MM.1S (cell line): ENCODE data around the gene ADISSP.

Experiments used
- DNase-seq: peaks from one replicate; pipeline ENCODE4 v3.0.0-alpha.2; 2015
- H2AFZ ChIP-seq: fragments of 300-600 bp; sonication (generic); 2 replicates; pipeline ENCODE4 v1.6.0; 2016; ENCODE audit warnings: antibody characterized with exemption, low read length
- H3F3A ChIP-seq: fragments of 300-600 bp; sonication (generic); 2 replicates; pipeline ENCODE4 v1.6.1; 2016; ENCODE audit warnings: mild to moderate bottlenecking, antibody characterized with exemption, low read length, moderate library complexity, mixed read lengths; ENCODE audit not compliant: insufficient read depth
- H3K27ac ChIP-seq: fragments of 300-600 bp; sonication (generic); 2 replicates; pipeline ENCODE4 v1.5.1; 2016; ENCODE audit warnings: mild to moderate bottlenecking, low read length
- H3K27me3 ChIP-seq: fragments of 300-600 bp; sonication (generic); replicated peaks from 2 replicates; pipeline ENCODE4 v1.6.0; 2016; ENCODE audit warnings: low read length; ENCODE audit not compliant: insufficient read depth
- H3K36me3 ChIP-seq: fragments of 300-600 bp; sonication (generic); replicated peaks from 2 replicates; pipeline ENCODE4 v1.6.1; 2016; ENCODE audit warnings: mild to moderate bottlenecking, low read length, mixed read lengths; ENCODE audit not compliant: insufficient read depth
- H3K4me1 ChIP-seq: fragments of 300-600 bp; sonication (generic); 2 replicates; pipeline ENCODE4 v1.6.1; 2016; ENCODE audit warnings: low read length, mixed read lengths
- H3K4me2 ChIP-seq: fragments of 300-600 bp; sonication (generic); 2 replicates; pipeline ENCODE4 v1.6.0; 2016; ENCODE audit warnings: low read depth, low read length
- H3K4me3 ChIP-seq: fragments of 300-600 bp; sonication (generic); 2 replicates; pipeline ENCODE4 v1.5.1; 2016; ENCODE audit warnings: low read length, mixed read lengths
- H3K79me2 ChIP-seq: fragments of 300-600 bp; sonication (generic); 2 replicates; pipeline ENCODE4 v1.6.1; 2016; ENCODE audit warnings: mixed run types, low read length, mixed read lengths
- H3K9ac ChIP-seq: fragments of 300-600 bp; sonication (generic); 2 replicates; pipeline ENCODE4 v1.6.1; 2016; ENCODE audit warnings: low read length, mixed read lengths
- H3K9me2 ChIP-seq: fragments of 300-600 bp; sonication (generic); replicated peaks from 2 replicates; pipeline ENCODE4 v1.6.1; 2016; ENCODE audit warnings: mild to moderate bottlenecking, low read length, mixed read lengths; ENCODE audit not compliant: insufficient read depth
- H3K9me3 ChIP-seq: fragments of 300-600 bp; sonication (generic); replicated peaks from 2 replicates; pipeline ENCODE4 v1.6.1; 2016; ENCODE audit warnings: mild to moderate bottlenecking, low read length, mixed read lengths; ENCODE audit not compliant: insufficient read depth
- H4K20me1 ChIP-seq: fragments of 300-600 bp; sonication (generic); 2 replicates; pipeline ENCODE4 v1.6.1; 2016; ENCODE audit warnings: mild to moderate bottlenecking, low read length, moderate library complexity, mixed read lengths; ENCODE audit not compliant: insufficient read depth
- EZH2 ChIP-seq: fragments of 300-600 bp; sonication (generic); optimal IDR thresholded peaks from 2 replicates; pipeline ENCODE3; 2017; ENCODE audit warnings: low read depth, mild to moderate bottlenecking, antibody characterized with exemption, low read length, mixed read lengths
- EZH2phosphoT487 ChIP-seq: fragments of 300-600 bp; sonication (generic); IDR thresholded peaks from 2 replicates; pipeline ENCODE4 v1.6.1; 2018; ENCODE audit warnings: antibody characterized with exemption, low read length
- TF ChIP-seq, protein P1 (sequence below): fragments of 300-600 bp; sonication (generic); IDR thresholded peaks from 2 replicates; pipeline ENCODE4 v1.5.1; 2016; ENCODE audit warnings: antibody characterized with exemption, low read length, mixed read lengths

Gene ADISSP

DNA sequence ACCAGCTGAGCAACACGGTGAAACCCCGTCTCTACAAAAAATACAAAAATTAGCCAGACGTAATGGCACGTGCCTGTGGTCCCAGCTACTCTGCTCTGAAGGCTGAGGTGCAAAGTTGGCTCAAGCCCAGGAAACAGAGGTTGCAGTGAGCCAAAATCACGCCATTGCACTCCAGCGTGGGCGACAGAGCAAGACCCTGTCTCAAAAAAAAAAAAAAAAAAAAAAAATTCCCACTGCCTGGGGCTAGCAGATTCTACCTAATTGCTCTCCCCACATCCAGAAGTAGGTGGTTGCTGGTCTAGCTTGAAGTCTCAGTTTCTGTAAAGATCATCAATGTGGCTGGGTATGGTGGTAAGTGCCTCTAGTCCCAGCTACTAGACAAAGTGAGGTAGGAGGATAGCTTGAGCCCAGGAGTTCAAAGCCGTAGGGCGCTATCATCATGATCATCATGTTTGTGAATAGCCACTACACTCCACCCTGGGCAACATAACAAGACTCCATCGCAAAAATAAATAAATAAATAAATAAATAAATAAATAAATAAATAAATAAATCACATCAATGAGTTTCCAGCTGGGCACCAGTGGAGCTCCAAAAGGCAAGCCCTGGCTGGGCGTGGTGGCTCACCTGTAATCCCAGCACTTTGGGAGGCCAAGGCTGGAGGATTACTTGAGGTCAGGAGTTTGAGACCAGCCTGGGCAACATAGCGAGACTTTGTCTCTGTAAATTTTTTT is 46.5 kb upstream of the ADISSP start:
- no peak overlapping the region for H3K4me2 ChIP-seq
- H4K20me1 ChIP-seq = no peaks in the 10 kb centered on the region
- no peaks in the 10 kb centered on the region for H3K27me3 ChIP-seq
- H3K4me3 ChIP-seq = no peak overlapping the region
- TF ChIP-seq EZH2phosphoT487 (no peak), EZH2 (no peak)
- TF ChIP-seq, protein P1, sequence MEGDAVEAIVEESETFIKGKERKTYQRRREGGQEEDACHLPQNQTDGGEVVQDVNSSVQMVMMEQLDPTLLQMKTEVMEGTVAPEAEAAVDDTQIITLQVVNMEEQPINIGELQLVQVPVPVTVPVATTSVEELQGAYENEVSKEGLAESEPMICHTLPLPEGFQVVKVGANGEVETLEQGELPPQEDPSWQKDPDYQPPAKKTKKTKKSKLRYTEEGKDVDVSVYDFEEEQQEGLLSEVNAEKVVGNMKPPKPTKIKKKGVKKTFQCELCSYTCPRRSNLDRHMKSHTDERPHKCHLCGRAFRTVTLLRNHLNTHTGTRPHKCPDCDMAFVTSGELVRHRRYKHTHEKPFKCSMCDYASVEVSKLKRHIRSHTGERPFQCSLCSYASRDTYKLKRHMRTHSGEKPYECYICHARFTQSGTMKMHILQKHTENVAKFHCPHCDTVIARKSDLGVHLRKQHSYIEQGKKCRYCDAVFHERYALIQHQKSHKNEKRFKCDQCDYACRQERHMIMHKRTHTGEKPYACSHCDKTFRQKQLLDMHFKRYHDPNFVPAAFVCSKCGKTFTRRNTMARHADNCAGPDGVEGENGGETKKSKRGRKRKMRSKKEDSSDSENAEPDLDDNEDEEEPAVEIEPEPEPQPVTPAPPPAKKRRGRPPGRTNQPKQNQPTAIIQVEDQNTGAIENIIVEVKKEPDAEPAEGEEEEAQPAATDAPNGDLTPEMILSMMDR = no peak
- H3K36me3 ChIP-seq = no peaks in the 10 kb centered on the region
- no peaks in the 10 kb centered on the region for H3K9me2 ChIP-seq
- no peaks in the 10 kb centered on the region for H3K79me2 ChIP-seq
- no peak overlapping the region for H3K27ac ChIP-seq
- H3K9me3 ChIP-seq = no peaks in the 10 kb centered on the region
- H3K4me1 ChIP-seq = 0 out of 2 replicates have a peak, but pooled peaks cover 5% of the 10 kb centered on the region
- DNase-seq = no peak
- H2AFZ ChIP-seq = no peak overlapping the region
- no peaks in the 10 kb centered on the region for H3F3A ChIP-seq
- no peak overlapping the region for H3K9ac ChIP-seq

DNA sequence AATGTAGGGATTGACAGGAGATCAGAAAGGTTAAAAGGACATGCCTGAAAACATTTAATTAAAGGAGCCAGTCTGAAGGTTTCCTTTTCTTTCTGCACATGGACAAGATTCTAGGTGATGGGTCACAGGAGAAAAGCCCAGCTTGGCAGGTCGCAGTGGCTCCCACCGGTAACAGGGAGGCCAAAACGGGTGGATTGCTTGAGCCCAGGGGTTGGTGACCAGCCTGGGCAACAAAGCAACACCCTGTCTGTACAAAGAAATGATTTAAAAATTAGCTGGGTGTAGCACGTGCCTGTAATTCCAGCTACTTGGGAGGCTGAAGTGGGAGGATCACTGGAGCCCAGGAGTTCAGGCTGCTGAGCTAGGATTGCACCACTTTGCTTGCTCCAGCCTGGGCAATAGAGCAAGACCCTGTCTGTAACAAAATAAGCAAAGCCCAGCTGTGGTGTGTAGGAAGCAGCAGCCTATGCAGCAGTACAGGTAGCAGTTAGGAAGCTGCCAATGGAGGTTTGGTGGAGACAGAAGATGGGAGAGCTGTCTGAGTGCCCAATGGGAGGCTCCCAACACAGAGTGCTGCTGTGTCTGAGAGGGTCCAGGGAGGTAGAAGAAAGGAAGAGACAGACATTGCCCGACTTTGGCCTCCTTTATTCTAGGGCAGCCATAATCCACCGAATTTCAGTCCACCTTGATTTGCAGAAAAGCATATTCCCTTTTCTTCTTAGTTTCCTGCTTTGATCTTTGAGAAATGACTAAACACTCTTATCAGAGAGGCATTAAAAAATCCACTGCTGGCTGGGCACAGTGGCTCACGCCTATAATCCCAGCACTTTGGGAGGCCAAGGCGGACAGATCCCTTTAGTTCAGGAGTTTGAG is 45.7 kb upstream of the ADISSP start:
- DNase-seq = no peak
- Histone ChIP-seq H3K36me3 (no peaks in the 10 kb centered on the region), H4K20me1 (no peaks in the 10 kb centered on the region), H3K4me1 (no peaks in the 10 kb centered on the region), H3F3A (no peaks in the 10 kb centered on the region), H3K27ac (no peak overlapping the region), H3K9ac (no peak overlapping the region), H3K9me2 (no peaks in the 10 kb centered on the region), H2AFZ (no peak overlapping the region), H3K27me3 (no peaks in the 10 kb centered on the region), H3K4me3 (no peak overlapping the region), H3K4me2 (no peak overlapping the region), H3K9me3 (no peaks in the 10 kb centered on the region), H3K79me2 (no peaks in the 10 kb centered on the region)
- TF ChIP-seq EZH2phosphoT487 (no peak), EZH2 (no peak)
- TF ChIP-seq, protein P1 = no peak

DNA sequence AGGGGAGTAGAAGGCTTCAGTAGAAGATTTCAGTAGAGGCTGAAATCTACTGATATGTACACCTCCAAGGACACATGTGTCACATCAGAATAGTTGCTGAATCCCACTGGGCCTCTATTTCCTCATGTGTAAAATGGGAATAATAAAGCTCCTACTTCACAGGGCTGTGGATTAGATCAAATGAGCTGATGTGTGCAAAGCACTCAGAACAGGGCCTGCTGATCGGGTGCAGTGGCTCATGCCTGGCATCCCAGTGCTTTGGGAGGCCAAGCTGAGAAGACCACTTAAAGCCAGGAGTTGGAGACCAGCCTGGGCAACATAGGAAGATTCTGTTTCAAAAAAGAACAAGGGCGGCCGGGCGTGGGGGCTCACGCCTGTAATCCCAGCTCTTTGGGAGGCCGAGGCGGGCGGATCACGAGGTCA is 44.7 kb upstream of the ADISSP start:
- TF ChIP-seq, protein P1 = no peak
- no peak for DNase-seq
- Histone ChIP-seq H4K20me1 (no peaks in the 10 kb centered on the region), H3K36me3 (no peaks in the 10 kb centered on the region), H3K27me3 (no peaks in the 10 kb centered on the region), H3K4me1 (no peaks in the 10 kb centered on the region), H3K79me2 (no peaks in the 10 kb centered on the region), H2AFZ (no peak overlapping the region), H3K9me3 (no peaks in the 10 kb centered on the region), H3K9me2 (no peaks in the 10 kb centered on the region), H3K4me3 (no peak overlapping the region), H3F3A (no peaks in the 10 kb centered on the region; the same call in 1 of the 2 replicates), H3K9ac (no peak overlapping the region), H3K27ac (no peak overlapping the region), H3K4me2 (no peak overlapping the region)
